Measurements from ENCODE around the gene TLR7.

The TLR7 gene

DNA sequence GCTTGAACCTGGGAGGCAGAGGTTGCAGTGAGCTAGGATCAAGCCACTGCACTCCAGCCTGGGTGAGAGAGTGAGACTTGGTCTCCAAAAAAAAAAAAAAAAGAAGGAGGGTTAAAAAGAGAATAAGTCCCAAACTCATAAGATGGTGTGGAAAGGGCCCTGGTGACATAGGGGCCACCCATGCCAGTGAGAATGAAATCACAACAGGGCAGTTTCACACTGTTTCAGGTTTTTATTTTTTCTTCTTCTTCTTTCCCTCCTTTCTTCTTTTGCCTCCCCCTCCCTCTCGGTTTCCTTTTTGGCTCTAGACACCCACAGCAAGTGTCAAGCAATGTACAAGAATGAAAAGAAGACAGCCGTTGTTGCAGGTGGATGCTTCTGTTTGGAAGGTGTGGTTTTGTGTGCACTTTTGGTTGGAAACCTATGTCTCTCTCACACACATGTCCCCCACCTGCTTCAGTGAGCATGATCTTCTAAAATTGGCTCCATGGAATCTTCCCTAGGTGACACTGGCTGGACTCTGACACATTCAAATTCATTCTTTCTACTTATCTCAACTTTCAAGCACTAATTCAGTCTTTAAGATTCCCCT lies 25.1 kb downstream of the TLR7 start:
- no peak for DNase-seq

DNA sequence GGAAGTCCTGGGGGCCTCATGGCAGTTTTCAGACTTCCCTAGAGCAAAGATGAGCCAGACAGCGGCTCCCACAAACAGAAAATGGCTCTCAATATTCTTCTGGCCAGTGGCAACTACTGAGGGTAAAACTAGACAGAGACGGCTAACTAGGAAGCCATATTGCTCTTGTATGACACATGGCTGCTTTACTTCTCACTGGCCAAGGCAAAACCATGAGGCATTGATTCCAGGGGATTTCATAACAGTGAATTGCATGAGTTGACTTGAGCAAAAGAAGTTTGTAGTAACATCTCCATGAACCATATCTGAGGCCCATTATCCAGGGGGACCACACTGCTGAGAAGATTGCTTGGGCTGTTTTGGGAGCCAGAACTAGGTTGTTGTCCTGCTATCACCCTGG lies 25.8 kb downstream of the TLR7 start:
- DNase-seq: no peak

DNA sequence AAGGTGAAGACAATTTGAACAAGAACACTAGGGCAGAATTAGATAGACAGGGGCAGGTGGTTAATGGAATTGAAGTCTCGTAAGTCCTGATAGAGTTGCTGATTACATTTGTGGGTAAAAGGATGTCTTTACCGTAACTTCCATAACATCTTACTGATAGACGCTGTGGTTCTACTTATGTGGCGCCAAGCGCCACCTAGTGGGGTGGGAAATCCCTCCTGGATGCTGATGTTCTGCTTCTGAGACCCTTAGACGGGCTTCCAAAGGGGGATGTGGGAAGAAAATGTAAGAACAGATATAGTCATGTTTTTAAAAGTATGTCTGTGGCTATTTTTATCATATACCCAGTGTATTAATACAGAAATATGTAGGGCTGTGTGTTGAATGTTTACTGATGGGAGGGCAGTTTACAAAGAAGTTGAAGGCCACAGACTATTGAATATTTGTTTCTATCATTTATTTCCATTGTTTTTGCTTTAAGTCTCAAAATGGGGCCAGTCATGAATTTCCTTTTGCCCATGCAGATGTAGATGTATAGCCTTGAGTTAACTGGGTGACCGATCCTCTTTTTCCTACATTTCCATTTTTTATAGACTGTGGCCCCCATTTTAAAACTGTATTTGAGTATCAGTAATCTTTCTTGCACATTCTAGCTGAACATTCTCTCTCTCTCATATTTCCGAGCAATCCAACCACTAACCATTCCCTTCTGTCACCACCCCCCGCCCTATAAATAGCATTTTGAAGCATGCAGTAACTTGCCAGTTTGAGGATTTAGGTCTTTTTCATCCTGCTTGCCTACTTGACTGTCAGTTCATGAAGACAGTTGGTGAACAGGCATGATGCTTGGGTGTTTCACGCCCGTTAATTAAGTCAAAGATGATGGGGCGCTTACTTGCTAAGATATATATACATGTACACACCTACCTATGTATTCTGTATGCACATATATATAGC lies 27.5 kb downstream of the TLR7 start:
- DNase-seq: no peak

DNA sequence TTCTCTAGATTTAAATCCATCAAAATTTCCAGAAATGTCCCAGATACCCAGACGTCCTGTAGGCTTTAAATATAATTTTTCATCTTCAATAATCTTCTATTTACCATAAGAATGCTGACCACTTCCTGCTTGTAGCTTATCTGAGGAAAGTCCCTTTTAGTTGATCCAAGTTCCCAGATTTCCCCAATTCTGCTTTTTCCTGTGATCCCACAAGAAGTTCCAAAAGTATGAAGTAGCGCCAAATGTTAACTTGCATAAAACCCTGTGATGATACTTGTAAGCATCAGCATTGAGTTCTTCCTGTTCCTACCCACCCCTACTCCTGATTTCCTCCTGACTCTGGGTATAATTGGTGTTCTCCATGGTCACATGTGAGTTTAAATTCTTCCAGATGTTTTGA lies 29.0 kb downstream of the TLR7 start:
- DNase-seq: no peak

DNA sequence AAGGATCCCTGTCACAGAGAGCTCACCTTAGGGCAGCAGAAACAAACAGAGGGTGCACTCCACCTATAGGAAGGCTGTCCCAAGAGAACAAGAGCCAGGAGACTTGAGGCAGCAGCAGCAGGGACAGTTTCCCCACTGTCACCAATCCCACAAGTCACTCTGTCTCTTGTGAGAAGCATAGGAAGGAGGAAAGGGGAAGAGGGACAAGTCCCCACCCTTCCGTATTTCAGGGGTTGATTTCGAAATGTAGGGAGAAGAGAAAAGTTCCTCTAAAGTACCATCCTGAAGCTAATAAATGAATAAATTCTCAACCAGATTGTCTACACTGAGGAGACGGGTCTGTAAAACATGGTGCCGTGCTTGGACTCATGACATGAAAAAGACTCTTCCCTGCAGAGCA lies 30.1 kb downstream of the TLR7 start:
- DNase-seq: no peak

DNA sequence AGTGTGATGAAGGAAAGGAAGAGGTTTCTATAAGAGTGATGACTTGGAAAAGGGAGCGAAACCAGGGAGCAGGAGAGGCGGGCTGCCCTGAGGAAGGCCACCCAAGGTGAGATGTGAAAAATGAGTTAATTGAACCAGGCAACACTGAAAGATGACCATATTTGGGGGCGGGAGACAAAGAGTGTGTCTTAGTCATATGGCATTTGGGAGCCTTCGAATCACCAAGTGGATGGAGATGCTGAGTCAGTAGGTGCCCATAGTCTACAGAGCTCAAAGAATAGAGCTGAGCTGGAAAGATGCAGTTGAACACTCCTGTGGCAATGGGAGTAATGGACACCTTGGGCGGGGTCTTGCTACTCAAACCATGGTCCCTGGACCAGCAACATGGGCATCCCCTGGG lies 31.2 kb downstream of the TLR7 start:
- DNase-seq: no peak

DNA sequence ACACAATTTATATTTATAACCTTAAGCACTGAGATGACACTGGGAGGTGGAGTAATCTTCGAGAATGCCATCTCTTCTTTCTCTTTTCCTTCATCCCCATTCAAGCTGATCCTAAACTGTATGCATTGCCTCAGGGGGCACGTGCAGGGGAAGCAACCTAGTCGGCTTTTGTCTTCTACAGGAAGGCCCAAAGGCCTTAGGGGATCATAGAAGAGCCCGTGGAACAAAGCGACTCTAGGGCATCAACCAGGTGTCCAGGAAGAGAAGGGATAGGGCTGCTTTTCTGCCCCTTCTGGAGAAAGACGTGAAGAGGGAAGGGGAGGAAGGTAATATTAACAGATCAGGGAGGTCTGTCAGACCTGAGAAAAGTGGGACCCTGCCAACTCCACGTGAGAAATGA lies 32.6 kb downstream of the TLR7 start:
- DNase-seq: no peak

DNA sequence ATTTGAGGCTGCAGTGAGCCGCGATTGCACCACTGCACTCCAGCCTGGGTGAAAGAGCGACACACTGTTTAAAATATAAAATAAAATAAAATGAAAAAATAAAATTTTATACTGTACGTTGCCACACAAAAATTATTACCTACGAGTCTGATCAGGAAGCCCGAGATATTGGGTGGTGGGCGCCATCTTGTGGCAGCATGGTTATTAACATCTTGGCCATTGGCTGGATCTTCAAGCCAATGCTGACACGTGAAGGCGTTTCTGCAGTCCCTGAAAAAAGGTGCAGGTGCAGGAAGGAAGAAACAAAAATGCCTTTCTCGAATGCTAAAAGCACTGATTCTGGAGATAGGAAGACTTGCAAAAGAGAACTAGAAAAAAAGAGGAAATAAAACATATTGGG lies 34.6 kb downstream of the TLR7 start:
- DNase-seq: peak; percentile 48

DNA sequence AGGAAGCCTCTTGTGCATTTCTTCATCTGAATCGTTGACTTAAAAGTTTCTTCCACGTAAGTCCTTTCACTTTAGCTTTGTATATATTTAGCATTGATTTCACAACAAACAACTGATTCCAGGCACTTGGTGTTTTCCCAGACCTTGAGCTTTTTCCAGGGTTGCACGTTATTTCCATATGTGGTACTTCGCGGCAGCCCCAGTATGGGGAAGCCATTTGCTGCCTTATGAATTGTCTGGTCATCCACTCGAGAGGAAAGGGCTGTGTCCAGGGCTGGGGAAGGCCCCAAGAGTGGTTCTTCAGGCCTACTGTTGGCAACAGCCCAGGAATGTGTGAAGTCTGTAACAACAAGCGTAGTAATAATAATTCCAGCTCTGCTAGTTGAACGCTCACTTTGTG lies 36.8 kb downstream of the TLR7 start:
- no peak for DNase-seq

DNA sequence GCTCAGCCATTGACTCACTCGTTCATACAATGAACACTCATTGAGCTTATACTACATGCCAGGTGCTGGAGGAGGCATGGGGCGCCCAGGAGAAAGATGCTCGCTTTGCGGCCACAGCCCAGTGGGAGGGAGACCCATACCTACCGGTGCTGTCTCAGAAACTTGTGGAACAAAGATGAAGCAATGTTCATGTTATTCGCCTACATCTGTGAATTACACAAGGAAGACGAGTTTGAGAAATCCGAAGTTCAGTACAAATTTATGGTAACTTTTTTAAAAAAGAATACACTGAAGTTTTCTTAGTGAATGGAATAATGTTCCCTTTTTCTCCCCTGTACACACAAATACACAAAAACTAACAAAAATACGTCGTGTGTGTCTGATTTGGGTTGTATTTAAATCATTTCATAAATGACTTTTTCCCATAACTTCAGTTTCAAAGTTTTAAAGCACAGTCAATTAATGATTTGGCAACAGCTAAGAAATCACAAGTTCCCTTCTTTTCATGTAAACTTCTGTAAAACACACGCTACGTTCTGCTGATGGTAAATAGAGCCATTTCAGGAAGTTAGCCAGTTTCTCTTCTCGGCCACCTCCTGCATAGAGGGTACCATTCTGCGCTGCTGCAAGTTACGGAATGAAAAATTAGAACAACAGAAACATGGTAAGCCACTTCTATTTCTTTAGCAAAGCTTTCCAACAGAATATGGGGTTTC lies 39.3 kb downstream of the TLR7 start, which contains the start of gene TLR8:
TLR8 (plus strand) TSS at position 575 of the 716 bp plus-strand sequence; CDS start at position 662, 87 bp downstream.
- DNase-seq: no peak

DNA sequence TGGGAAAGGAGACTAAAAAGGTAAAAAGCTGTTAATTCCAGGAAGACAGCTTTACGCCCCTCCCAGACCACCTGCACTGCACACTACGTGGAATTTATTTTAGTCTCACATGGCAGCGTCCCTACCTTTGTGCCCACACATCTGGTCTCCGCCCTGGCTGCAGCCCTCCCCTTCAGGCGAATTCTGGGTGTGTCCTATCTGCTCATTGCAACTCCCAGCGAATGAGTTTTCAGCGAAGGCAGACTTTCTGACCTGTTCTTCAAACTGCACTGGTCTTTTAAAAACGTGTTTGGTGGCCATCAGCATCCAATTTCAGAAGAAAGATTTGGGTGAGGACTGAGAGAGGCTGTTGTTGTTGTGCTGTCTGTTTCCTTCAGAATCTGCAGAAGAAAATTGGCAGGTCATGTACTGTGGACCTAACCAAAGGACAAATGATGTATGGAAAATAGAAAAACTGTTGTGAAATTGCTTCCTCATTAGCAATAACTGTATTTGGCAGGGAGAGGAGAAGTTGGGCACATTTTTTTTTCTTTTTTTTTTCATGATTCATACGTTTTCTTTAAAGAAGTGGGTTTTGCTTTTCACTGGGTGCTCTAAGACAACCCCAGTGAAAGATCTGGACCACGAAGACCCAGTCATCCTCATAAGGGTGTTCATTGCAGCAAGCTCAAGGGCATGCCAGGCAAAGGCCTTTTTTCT lies 43.7 kb downstream of the TLR7 start:
- no peak for DNase-seq

DNA sequence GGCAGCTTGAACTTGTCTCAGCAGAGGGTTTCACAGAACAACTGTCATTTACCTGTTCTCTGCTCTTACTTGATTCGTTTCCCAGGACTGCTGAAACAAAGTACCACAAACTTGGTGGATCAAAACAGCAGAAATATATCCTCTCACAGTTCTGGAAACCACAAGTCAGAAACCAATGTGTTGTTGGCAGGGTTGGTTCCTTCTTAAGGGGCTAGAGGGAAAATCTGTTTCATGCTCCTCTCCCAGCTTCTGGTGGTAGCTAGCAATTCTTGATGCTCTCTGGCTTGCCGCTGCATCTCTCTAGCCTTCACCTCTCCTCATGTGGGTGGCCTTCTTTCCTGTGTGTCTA lies 44.2 kb downstream of the TLR7 start:
- no peak for DNase-seq

DNA sequence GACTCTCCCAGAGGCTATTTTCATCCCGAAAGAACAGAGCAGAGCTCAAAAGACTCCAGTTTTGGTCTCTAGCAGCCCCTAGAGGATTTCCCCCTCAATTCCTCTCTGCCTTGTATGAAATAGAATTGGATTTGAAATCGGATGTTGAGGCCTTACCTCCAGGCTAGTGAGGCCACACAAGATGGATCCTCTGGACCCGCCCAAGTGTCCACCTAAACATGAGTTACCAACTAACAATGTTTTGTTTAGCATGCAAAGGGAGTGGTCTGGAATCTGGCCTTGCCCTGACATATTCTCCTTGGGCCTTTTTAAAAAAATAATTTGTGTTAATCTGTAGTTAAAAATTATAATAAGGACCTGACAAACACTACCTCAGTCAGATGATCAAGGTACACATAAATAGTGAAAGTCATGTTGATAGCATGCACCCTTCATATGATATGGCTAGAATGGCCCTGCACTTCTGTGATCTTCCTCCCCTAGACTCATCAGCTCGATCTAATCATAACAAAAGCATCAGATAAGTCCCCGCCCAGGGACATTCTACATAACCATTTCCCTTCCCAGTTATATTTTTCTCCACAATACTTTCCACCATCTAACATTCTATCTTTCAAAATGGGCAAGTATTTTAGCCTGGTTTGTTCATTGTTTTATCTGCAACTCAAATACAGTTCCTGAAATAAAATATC lies 46.1 kb downstream of the TLR7 start:
- DNase-seq: no peak

DNA sequence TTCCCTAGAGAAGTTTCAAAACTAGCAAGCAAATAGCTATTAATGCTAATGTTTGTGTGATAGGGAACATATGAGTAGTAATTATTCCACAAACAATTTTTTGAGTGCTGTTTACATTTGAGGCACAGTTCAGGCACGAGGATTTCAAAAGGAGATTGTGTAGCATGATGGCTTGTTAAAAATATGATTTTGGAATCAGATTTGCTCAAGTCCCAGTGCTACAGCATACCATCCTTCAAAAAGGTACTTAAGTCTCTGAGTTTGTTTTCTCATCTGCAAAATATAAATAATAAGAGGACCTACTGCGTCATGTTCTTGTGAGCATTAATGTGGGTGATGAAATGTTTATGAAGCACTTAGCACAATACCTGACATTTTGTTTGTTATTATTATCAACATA lies 50.9 kb downstream of the TLR7 start:
- DNase-seq: no peak

DNA sequence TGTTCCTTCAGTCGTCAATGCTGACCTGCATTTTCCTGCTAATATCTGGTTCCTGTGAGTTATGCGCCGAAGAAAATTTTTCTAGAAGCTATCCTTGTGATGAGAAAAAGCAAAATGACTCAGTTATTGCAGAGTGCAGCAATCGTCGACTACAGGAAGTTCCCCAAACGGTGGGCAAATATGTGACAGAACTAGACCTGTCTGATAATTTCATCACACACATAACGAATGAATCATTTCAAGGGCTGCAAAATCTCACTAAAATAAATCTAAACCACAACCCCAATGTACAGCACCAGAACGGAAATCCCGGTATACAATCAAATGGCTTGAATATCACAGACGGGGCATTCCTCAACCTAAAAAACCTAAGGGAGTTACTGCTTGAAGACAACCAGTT lies 52.2 kb downstream of the TLR7 start:
- DNase-seq: no peak

DNA sequence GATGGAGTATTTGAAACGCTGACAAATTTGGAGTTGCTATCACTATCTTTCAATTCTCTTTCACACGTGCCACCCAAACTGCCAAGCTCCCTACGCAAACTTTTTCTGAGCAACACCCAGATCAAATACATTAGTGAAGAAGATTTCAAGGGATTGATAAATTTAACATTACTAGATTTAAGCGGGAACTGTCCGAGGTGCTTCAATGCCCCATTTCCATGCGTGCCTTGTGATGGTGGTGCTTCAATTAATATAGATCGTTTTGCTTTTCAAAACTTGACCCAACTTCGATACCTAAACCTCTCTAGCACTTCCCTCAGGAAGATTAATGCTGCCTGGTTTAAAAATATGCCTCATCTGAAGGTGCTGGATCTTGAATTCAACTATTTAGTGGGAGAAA lies 52.7 kb downstream of the TLR7 start:
- DNase-seq: no peak

DNA sequence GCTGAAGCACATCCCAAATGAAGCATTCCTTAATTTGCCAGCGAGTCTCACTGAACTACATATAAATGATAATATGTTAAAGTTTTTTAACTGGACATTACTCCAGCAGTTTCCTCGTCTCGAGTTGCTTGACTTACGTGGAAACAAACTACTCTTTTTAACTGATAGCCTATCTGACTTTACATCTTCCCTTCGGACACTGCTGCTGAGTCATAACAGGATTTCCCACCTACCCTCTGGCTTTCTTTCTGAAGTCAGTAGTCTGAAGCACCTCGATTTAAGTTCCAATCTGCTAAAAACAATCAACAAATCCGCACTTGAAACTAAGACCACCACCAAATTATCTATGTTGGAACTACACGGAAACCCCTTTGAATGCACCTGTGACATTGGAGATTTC lies 54.1 kb downstream of the TLR7 start:
- no peak for DNase-seq

DNA sequence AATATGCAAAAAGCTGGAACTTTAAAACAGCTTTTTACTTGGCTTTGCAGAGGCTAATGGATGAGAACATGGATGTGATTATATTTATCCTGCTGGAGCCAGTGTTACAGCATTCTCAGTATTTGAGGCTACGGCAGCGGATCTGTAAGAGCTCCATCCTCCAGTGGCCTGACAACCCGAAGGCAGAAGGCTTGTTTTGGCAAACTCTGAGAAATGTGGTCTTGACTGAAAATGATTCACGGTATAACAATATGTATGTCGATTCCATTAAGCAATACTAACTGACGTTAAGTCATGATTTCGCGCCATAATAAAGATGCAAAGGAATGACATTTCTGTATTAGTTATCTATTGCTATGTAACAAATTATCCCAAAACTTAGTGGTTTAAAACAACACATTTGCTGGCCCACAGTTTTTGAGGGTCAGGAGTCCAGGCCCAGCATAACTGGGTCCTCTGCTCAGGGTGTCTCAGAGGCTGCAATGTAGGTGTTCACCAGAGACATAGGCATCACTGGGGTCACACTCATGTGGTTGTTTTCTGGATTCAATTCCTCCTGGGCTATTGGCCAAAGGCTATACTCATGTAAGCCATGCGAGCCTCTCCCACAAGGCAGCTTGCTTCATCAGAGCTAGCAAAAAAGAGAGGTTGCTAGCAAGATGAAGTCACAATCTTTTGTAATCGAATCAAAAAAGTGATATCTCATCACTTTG lies 55.2 kb downstream of the TLR7 start:
- no peak for DNase-seq

DNA sequence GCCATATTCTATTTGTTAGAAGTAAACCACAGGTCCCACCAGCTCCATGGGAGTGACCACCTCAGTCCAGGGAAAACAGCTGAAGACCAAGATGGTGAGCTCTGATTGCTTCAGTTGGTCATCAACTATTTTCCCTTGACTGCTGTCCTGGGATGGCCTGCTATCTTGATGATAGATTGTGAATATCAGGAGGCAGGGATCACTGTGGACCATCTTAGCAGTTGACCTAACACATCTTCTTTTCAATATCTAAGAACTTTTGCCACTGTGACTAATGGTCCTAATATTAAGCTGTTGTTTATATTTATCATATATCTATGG lies 55.7 kb downstream of the TLR7 start:
- DNase-seq: no peak

DNA sequence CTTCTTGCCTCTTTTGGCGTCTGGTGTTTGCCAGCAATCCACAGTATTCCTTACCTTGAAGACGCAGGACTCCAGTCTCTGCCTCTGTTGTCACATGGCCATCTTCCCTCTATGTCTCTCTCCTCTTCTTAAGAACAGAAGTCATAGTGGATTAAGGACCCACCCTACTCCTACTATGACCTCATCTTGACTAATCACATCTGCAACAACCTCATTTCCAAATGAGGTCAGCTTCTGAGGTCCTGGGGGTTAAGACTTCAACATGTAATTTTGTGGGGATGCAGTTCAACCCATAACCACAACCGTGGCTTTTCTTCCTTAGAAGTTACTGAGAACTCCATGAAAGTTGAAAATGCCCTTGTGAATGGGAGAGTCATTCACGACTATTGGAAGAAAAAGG lies 62.8 kb downstream of the TLR7 start:
- DNase-seq: no peak

DNA sequence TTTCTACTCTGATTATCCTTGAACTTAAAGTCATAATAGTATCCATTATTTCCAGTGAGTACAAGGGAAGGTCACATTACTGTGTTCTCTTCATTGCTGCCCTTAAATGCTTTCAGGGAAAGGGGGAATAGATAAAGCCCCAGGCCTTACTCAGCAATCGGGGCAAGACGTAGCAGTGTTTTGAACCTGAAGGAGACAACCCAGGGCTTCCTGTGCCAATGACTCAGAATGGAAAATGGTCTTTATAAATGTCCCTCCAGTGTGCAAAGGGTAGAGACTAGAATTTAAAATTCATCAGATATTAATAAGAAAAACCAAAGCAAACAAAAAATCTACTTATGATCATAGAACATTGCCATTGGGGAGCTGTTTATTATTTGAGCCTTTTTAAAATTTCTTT lies 63.3 kb downstream of the TLR7 start:
- DNase-seq: no peak

DNA sequence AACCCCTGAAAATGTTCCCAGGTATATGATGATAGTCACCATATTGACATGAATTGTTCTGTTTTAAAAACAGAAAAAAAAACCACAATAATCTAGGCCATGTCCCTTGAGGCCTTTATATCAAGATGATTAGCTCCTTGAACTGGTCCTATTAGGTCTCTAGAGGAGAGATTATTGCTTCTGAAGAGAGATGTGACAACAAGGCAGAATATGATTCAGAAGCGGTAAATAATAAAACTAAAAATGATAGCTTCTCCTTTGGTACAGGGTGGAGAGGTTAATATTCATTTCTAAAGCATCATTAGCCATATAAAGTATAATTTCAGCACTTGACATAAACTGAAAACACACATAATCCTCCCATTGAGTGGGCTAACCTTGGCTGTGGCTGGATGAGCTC lies 65.4 kb downstream of the TLR7 start:
- no peak for DNase-seq

Measured in NCI-H2171 treated with DMSO at 0.1 percent for 48 hours (cell line).